C1 segment of cervical spinal cord (tissue), 14 donors: ENCODE results near the gene RAB22A.

Source experiments
- DNase-seq, 14 donors: peaks; one replicate each; lab custom pipeline; 2025; lab: John Stamatoyannopoulos, UW

The RAB22A gene

GRCh38 chr20:58300321-58300720 is 9.2 kb upstream of the RAB22A start:
- DNase-seq: no peak

- DNase-seq: no peak
Measured at GRCh38 chr20:58303547-58303946, 6.0 kb upstream of the RAB22A start.

- no peak for DNase-seq
Measured at GRCh38 chr20:58305061-58305460, 4.5 kb upstream of the RAB22A start.

- DNase-seq: peak in 4 of 14 donors; percentile 1 to 16 (median 12)
Measured at GRCh38 chr20:58306421-58307261, 2.9 kb upstream of the RAB22A start.

- no peak for DNase-seq
Measured at GRCh38 chr20:58307270-58307669, 2.2 kb upstream of the RAB22A start.

GRCh38 chr20:58308290-58308679 is 1.2 kb upstream of the RAB22A start:
- DNase-seq: peak in 2 of 14 donors; percentile 12 to 44

- DNase-seq: peak in 11 of 14 donors; percentile 7 to 72 (median 33)
Measured at GRCh38 chr20:58308680-58309527, 611 bp upstream of the RAB22A start.

GRCh38 chr20:58310291-58310782 is 822 bp downstream of the RAB22A start:
- no peak for DNase-seq

GRCh38 chr20:58312836-58313235 is 3.3 kb downstream of the RAB22A start:
- DNase-seq: no peak

- no peak for DNase-seq
Measured at GRCh38 chr20:58313396-58313795, 3.9 kb downstream of the RAB22A start.

- no peak for DNase-seq
Measured at GRCh38 chr20:58321205-58321604, 11.7 kb downstream of the RAB22A start.

GRCh38 chr20:58322083-58322482 is 12.6 kb downstream of the RAB22A start:
- no peak for DNase-seq

GRCh38 chr20:58325912-58326311 is 16.4 kb downstream of the RAB22A start:
- no peak for DNase-seq

GRCh38 chr20:58327211-58327610 is 17.7 kb downstream of the RAB22A start:
- DNase-seq: no peak

GRCh38 chr20:58328836-58329235 is 19.3 kb downstream of the RAB22A start:
- DNase-seq: no peak

GRCh38 chr20:58329711-58330110 is 20.2 kb downstream of the RAB22A start:
- DNase-seq: no peak

- DNase-seq: no peak
Measured at GRCh38 chr20:58330249-58330648, 20.7 kb downstream of the RAB22A start.

GRCh38 chr20:58330687-58331086 is 21.2 kb downstream of the RAB22A start:
- DNase-seq: no peak

- no peak for DNase-seq
Measured at GRCh38 chr20:58331961-58332551, 22.5 kb downstream of the RAB22A start.

GRCh38 chr20:58339741-58340140 is 30.2 kb downstream of the RAB22A start:
- no peak for DNase-seq

GRCh38 chr20:58340151-58340550 is 30.6 kb downstream of the RAB22A start:
- no peak for DNase-seq

GRCh38 chr20:58340853-58341252 is 31.3 kb downstream of the RAB22A start:
- DNase-seq: no peak
